GM12892 (cell line): Measurements from ENCODE around the gene CD93.

Experiments
- POLR2A ChIP-seq: IDR thresholded peaks from 2 replicates; pipeline ENCODE4 v1.6.1; 2011; ENCODE audit warnings: low read depth, low read length, control low read depth
- POLR2AphosphoS5 ChIP-seq: IDR thresholded peaks from 2 replicates; pipeline ENCODE4 v1.6.1; 2011; ENCODE audit warnings: low read depth, low read length, control low read depth

- no peak for TF ChIP-seq POLR2A
- no peak for TF ChIP-seq POLR2AphosphoS5
These were observed 25.8 kb upstream of the CD93 start for GRCh38 chr20:23111944-23112342.
